MM.1S (cell line): ENCODE results near the gene CCDC188.

Source experiments
- EZH2 ChIP-seq: fragments of 300-600 bp; sonication (generic); optimal IDR thresholded peaks from 2 replicates; pipeline ENCODE3; 2017; ENCODE audit warnings: low read depth, mild to moderate bottlenecking, antibody characterized with exemption, low read length, mixed read lengths
- EZH2phosphoT487 ChIP-seq: fragments of 300-600 bp; sonication (generic); IDR thresholded peaks from 2 replicates; pipeline ENCODE4 v1.6.1; 2018; ENCODE audit warnings: antibody characterized with exemption, low read length
- TF ChIP-seq, protein P1 (sequence below): fragments of 300-600 bp; sonication (generic); IDR thresholded peaks from 2 replicates; pipeline ENCODE4 v1.5.1; 2016; ENCODE audit warnings: antibody characterized with exemption, low read length, mixed read lengths

DNA sequence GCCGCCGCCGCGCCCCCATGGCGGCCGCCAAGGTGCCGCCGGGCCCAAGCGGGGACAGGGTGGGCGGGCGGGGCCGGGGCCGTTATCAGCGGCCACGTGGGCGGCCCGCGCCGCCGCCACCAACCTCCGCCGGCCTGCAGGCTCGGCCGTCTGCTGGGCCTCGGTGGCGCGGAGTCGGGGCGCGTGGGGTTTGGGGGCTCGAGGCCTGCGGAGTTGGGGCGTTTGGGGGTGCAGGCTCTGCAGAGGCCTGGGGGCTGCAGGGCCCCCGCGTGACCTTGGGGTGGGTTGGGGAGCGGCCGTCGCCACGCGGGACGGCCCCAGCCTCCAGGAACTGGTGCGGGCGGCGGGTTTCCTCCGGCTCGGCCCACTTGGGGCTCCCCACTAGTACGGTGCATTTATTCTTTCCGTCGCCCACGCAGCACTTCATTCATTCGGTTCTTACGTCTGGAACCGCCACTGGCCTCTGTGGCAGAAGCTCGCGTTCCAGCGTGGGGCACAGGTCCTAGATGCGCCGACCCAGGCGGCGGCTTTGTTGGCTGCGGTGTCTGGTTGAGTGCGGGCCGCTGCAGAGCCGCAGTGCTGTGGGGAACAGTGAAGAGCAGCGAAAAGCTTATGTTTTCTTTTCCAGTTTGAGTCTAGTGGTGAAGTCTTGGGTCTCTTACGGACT is 33.1 kb downstream of the CCDC188 start:
- TF ChIP-seq, protein P1, sequence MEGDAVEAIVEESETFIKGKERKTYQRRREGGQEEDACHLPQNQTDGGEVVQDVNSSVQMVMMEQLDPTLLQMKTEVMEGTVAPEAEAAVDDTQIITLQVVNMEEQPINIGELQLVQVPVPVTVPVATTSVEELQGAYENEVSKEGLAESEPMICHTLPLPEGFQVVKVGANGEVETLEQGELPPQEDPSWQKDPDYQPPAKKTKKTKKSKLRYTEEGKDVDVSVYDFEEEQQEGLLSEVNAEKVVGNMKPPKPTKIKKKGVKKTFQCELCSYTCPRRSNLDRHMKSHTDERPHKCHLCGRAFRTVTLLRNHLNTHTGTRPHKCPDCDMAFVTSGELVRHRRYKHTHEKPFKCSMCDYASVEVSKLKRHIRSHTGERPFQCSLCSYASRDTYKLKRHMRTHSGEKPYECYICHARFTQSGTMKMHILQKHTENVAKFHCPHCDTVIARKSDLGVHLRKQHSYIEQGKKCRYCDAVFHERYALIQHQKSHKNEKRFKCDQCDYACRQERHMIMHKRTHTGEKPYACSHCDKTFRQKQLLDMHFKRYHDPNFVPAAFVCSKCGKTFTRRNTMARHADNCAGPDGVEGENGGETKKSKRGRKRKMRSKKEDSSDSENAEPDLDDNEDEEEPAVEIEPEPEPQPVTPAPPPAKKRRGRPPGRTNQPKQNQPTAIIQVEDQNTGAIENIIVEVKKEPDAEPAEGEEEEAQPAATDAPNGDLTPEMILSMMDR: no peak
- no peak for TF ChIP-seq EZH2
- TF ChIP-seq EZH2phosphoT487: no peak
